MM.1S (cell line): ENCODE results near the gene HELZ.
"Not testable (repeated sequence)": the region's sequence is repeated elsewhere in the genome, so short reads cannot be mapped to it uniquely, and the experiment has no call there.

Source experiments
- DNase-seq: peaks from one replicate; pipeline ENCODE4 v3.0.0-alpha.2; 2015
- H2AFZ ChIP-seq: fragments of 300-600 bp; sonication (generic); 2 replicates; pipeline ENCODE4 v1.6.0; 2016; ENCODE audit warnings: antibody characterized with exemption, low read length
- H3F3A ChIP-seq: fragments of 300-600 bp; sonication (generic); 2 replicates; pipeline ENCODE4 v1.6.1; 2016; ENCODE audit warnings: mild to moderate bottlenecking, antibody characterized with exemption, low read length, moderate library complexity, mixed read lengths; ENCODE audit not compliant: insufficient read depth
- H3K27ac ChIP-seq: fragments of 300-600 bp; sonication (generic); 2 replicates; pipeline ENCODE4 v1.5.1; 2016; ENCODE audit warnings: mild to moderate bottlenecking, low read length
- H3K27me3 ChIP-seq: fragments of 300-600 bp; sonication (generic); replicated peaks from 2 replicates; pipeline ENCODE4 v1.6.0; 2016; ENCODE audit warnings: low read length; ENCODE audit not compliant: insufficient read depth
- H3K36me3 ChIP-seq: fragments of 300-600 bp; sonication (generic); replicated peaks from 2 replicates; pipeline ENCODE4 v1.6.1; 2016; ENCODE audit warnings: mild to moderate bottlenecking, low read length, mixed read lengths; ENCODE audit not compliant: insufficient read depth
- H3K4me1 ChIP-seq: fragments of 300-600 bp; sonication (generic); 2 replicates; pipeline ENCODE4 v1.6.1; 2016; ENCODE audit warnings: low read length, mixed read lengths
- H3K4me2 ChIP-seq: fragments of 300-600 bp; sonication (generic); 2 replicates; pipeline ENCODE4 v1.6.0; 2016; ENCODE audit warnings: low read depth, low read length
- H3K4me3 ChIP-seq: fragments of 300-600 bp; sonication (generic); 2 replicates; pipeline ENCODE4 v1.5.1; 2016; ENCODE audit warnings: low read length, mixed read lengths
- H3K79me2 ChIP-seq: fragments of 300-600 bp; sonication (generic); 2 replicates; pipeline ENCODE4 v1.6.1; 2016; ENCODE audit warnings: mixed run types, low read length, mixed read lengths
- H3K9ac ChIP-seq: fragments of 300-600 bp; sonication (generic); 2 replicates; pipeline ENCODE4 v1.6.1; 2016; ENCODE audit warnings: low read length, mixed read lengths
- H3K9me2 ChIP-seq: fragments of 300-600 bp; sonication (generic); replicated peaks from 2 replicates; pipeline ENCODE4 v1.6.1; 2016; ENCODE audit warnings: mild to moderate bottlenecking, low read length, mixed read lengths; ENCODE audit not compliant: insufficient read depth
- H3K9me3 ChIP-seq: fragments of 300-600 bp; sonication (generic); replicated peaks from 2 replicates; pipeline ENCODE4 v1.6.1; 2016; ENCODE audit warnings: mild to moderate bottlenecking, low read length, mixed read lengths; ENCODE audit not compliant: insufficient read depth
- H4K20me1 ChIP-seq: fragments of 300-600 bp; sonication (generic); 2 replicates; pipeline ENCODE4 v1.6.1; 2016; ENCODE audit warnings: mild to moderate bottlenecking, low read length, moderate library complexity, mixed read lengths; ENCODE audit not compliant: insufficient read depth
- EZH2 ChIP-seq: fragments of 300-600 bp; sonication (generic); optimal IDR thresholded peaks from 2 replicates; pipeline ENCODE3; 2017; ENCODE audit warnings: low read depth, mild to moderate bottlenecking, antibody characterized with exemption, low read length, mixed read lengths
- EZH2phosphoT487 ChIP-seq: fragments of 300-600 bp; sonication (generic); IDR thresholded peaks from 2 replicates; pipeline ENCODE4 v1.6.1; 2018; ENCODE audit warnings: antibody characterized with exemption, low read length
- TF ChIP-seq, protein P1 (sequence below): fragments of 300-600 bp; sonication (generic); IDR thresholded peaks from 2 replicates; pipeline ENCODE4 v1.5.1; 2016; ENCODE audit warnings: antibody characterized with exemption, low read length, mixed read lengths

HELZ gene

DNA sequence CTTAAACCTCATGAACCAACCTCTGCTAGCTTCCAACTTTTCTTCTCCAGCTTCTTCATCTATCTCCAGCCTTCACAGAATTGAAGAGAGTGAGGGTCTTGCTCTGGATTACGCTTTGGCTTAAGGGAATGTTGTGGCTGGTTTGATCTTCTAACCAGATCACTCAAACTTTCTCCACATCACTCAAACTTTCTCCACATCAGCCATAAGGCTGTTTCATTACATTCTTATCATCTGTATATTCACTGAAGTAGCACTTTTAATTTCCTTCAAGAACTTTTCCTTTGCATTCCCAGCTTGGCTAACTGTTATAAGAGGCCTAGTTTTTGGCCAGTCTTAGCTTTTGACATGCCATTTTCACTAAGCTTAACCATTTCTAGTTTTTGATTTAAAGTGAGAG, 148.4 kb downstream of the HELZ start:
- no peaks in the 10 kb centered on the region for H3K36me3 ChIP-seq

GRCh38 chr17:67095803-67096202, 149.2 kb downstream of the HELZ start:
- H3K79me2 ChIP-seq = peaks cover 30% of the 10 kb centered on the region
- H3K4me3 ChIP-seq = no peak overlapping the region
- no peaks in the 10 kb centered on the region for H3K27me3 ChIP-seq
- H3K9ac ChIP-seq = no peak overlapping the region
- no peaks in the 10 kb centered on the region for H3K9me3 ChIP-seq
- H3K4me2 ChIP-seq = no peak overlapping the region
- H3K27ac ChIP-seq = no peak overlapping the region
- TF ChIP-seq, protein P1, sequence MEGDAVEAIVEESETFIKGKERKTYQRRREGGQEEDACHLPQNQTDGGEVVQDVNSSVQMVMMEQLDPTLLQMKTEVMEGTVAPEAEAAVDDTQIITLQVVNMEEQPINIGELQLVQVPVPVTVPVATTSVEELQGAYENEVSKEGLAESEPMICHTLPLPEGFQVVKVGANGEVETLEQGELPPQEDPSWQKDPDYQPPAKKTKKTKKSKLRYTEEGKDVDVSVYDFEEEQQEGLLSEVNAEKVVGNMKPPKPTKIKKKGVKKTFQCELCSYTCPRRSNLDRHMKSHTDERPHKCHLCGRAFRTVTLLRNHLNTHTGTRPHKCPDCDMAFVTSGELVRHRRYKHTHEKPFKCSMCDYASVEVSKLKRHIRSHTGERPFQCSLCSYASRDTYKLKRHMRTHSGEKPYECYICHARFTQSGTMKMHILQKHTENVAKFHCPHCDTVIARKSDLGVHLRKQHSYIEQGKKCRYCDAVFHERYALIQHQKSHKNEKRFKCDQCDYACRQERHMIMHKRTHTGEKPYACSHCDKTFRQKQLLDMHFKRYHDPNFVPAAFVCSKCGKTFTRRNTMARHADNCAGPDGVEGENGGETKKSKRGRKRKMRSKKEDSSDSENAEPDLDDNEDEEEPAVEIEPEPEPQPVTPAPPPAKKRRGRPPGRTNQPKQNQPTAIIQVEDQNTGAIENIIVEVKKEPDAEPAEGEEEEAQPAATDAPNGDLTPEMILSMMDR = no peak
- TF ChIP-seq EZH2 (no peak), EZH2phosphoT487 (no peak)
- no peaks in the 10 kb centered on the region for H3F3A ChIP-seq
- peaks cover 4% of the 10 kb centered on the region; the same call in 1 of the 2 replicates for H4K20me1 ChIP-seq
- H2AFZ ChIP-seq = no peak overlapping the region
- no peak for DNase-seq
- no peaks in the 10 kb centered on the region for H3K9me2 ChIP-seq
- H3K4me1 ChIP-seq = no peaks in the 10 kb centered on the region
- no peaks in the 10 kb centered on the region for H3K36me3 ChIP-seq

More for the DNA sequence above, 148.4 kb downstream of the HELZ start:
- H2AFZ ChIP-seq = no peak overlapping the region
- H3K9me3 ChIP-seq = no peaks in the 10 kb centered on the region
- H3F3A ChIP-seq = no peaks in the 10 kb centered on the region
- no peak for TF ChIP-seq EZH2
- TF ChIP-seq, protein P1 = no peak
- no peak overlapping the region for H3K27ac ChIP-seq
- no peak overlapping the region for H3K4me2 ChIP-seq
- H3K9ac ChIP-seq = no peak overlapping the region
- H3K4me1 ChIP-seq = no peaks in the 10 kb centered on the region
- peaks cover 4% of the 10 kb centered on the region; the same call in 1 of the 2 replicates for H4K20me1 ChIP-seq
- no peak overlapping the region for H3K4me3 ChIP-seq
- DNase-seq = no peak
- peaks cover 35% of the 10 kb centered on the region for H3K79me2 ChIP-seq
- no peaks in the 10 kb centered on the region for H3K9me2 ChIP-seq
- no peaks in the 10 kb centered on the region for H3K27me3 ChIP-seq

DNA sequence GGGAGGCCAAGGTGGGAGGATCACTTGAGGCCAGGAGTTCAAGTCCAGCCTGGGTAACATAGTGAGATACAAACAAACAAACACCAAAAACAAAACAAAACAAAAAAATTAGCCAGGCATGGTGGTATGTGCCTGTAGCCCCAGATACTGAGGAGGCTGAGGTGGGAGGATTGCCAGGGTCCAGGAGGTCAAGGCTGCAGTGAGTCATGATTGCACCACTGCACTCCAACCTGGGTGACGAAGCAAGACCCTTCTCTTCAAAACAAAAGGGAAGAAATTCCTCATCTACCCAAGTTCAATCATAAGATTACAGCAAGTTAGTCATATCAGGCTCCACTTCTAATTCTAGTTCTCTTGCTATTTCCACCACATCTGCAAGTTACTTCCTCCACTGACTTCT, 149.7 kb downstream of the HELZ start:
- not testable (repeated sequence) for DNase-seq, H4K20me1 ChIP-seq

DNA sequence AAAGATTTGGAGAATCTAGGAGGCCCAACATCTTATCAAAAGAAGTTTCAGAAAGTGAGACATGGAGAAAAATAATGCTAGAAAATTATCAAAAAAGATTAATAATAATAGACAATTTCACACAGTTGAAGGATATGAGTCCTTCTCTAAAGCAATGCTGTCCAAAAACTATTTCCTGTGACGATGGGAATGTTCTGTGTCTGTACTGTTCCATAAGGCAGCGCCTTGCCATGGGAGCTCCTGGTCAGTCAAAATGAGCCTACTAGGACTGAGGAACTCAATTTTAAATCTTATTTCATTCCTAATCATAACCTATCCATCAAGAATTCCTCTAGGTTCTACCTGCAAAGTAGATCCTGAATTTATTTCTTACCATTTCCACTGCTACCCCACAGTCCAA, 151.6 kb downstream of the HELZ start:
- no peak for DNase-seq
- no peaks in the 10 kb centered on the region for H3F3A ChIP-seq
- H3K27ac ChIP-seq = no peak overlapping the region
- no peaks in the 10 kb centered on the region for H4K20me1 ChIP-seq
- H3K36me3 ChIP-seq = no peaks in the 10 kb centered on the region
- TF ChIP-seq, protein P1 = no peak
- TF ChIP-seq EZH2phosphoT487 (no peak), EZH2 (no peak)
- no peak overlapping the region for H2AFZ ChIP-seq
- no peaks in the 10 kb centered on the region for H3K4me1 ChIP-seq
- no peaks in the 10 kb centered on the region for H3K27me3 ChIP-seq
- H3K9me3 ChIP-seq = no peaks in the 10 kb centered on the region
- peaks cover 17% of the 10 kb centered on the region for H3K79me2 ChIP-seq
- H3K4me3 ChIP-seq = no peak overlapping the region
- H3K9ac ChIP-seq = no peak overlapping the region
- H3K4me2 ChIP-seq = no peak overlapping the region
- no peaks in the 10 kb centered on the region for H3K9me2 ChIP-seq

More for the DNA sequence above, 149.7 kb downstream of the HELZ start:
- H3K36me3 ChIP-seq, H3F3A ChIP-seq, H3K4me2 ChIP-seq, H3K9me3 ChIP-seq, H3K27me3 ChIP-seq, H3K27ac ChIP-seq, H3K4me1 ChIP-seq, H2AFZ ChIP-seq, H3K9ac ChIP-seq, H3K9me2 ChIP-seq, H3K4me3 ChIP-seq: not testable (repeated sequence)
- peaks cover 30% of the 10 kb centered on the region for H3K79me2 ChIP-seq

DNA sequence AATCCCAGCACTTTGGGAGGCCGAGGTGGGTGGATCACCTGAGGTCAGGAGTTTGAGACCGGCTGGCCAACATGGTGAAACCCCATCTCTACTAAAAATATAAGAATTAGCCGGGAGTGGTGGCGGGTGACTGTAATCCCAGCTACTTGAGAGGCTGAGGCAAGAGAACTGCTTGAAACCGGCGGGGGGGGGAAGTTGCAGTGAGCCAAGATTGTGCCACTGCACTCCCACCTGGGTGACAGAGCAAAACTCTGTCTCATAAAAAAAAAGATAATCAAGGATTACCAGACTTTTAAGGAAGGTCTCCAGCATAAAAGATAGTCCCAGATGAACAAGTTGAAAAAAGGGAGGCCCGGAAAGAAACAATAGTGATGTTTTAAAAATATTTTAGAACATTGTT, 152.3 kb downstream of the HELZ start:
- not testable (repeated sequence) for H2AFZ ChIP-seq, H3K9me2 ChIP-seq, H3K27ac ChIP-seq, H3K36me3 ChIP-seq, H3F3A ChIP-seq, H4K20me1 ChIP-seq, H3K4me2 ChIP-seq, H3K4me1 ChIP-seq, H3K27me3 ChIP-seq, H3K9me3 ChIP-seq, H3K4me3 ChIP-seq, DNase-seq, H3K9ac ChIP-seq
- peaks cover 14% of the 10 kb centered on the region for H3K79me2 ChIP-seq
